Lung (tissue), 12 donors: Measurements from ENCODE around the gene DUSP9. TPM values are rescaled to one million over a fixed set of nuclear protein-coding genes. Genes with fewer than 3 reads are reported as not detected.

Source experiments
- ATAC-seq: fragments of 200-7000 bp; cut with Tn5 transposase; one replicate; pipeline ENCODE4 v1.9.1; 2020; ENCODE audit warnings: moderate number of reproducible peaks; ENCODE audit not compliant: insufficient read depth, low FRiP score
- DNase-seq, 3 donors: peaks; one replicate each; pipeline ENCODE4 v3.0.0-alpha.2; 2013 to 2017
- H3K27ac ChIP-seq, 2 donors: one replicate each; pipeline ENCODE4 v1.5.1; 2013; ENCODE audit warnings: mild to moderate bottlenecking in 2 of 2, moderate library complexity in 2 of 2, control low read depth in 1 of 2, inconsistent platforms in 1 of 2, low read depth in 1 of 2, low read length in 1 of 2
- H3K27me3 ChIP-seq, 3 donors: one replicate each; pipeline ENCODE4 v1.5.1; 2013; ENCODE audit warnings: low read length in 2 of 3; ENCODE audit not compliant: control insufficient read depth in 3 of 3, insufficient read depth in 3 of 3
- H3K36me3 ChIP-seq, 4 donors: one replicate each; pipeline ENCODE4 v1.5.1; 2013; ENCODE audit warnings: low read length in 4 of 4, mild to moderate bottlenecking in 1 of 4, moderate library complexity in 1 of 4; ENCODE audit not compliant: control insufficient read depth in 4 of 4, insufficient read depth in 4 of 4
- H3K4me1 ChIP-seq, 5 donors: one replicate each; pipeline ENCODE4 v1.5.1; 2013; ENCODE audit warnings: low read length in 5 of 5, mild to moderate bottlenecking in 2 of 5, moderate library complexity in 1 of 5; ENCODE audit not compliant: control insufficient read depth in 5 of 5, insufficient read depth in 5 of 5
- H3K4me3 ChIP-seq: one replicate; pipeline ENCODE4 v1.5.1; 2013; ENCODE audit warnings: mild to moderate bottlenecking, control low read depth, moderate library complexity
- H3K9ac ChIP-seq, 2 donors: one replicate each; pipeline ENCODE4 v1.5.1; 2013; ENCODE audit warnings: low read length in 2 of 2, control low read depth in 1 of 2; ENCODE audit not compliant: insufficient read depth in 1 of 2
- H3K9me3 ChIP-seq, 4 donors: one replicate each; pipeline ENCODE4 v1.5.1; 2013; ENCODE audit warnings: low read length in 3 of 4, mild to moderate bottlenecking in 1 of 4, moderate library complexity in 1 of 4; ENCODE audit not compliant: control insufficient read depth in 4 of 4, insufficient read depth in 3 of 4
- WGBS, 2 donors: extraction: QIAGEN DNeasy Blood & Tissue Kit; methylation state at CpG; one replicate each; pipeline ENCODE4 v1.1.7; 2013; 5-methylcytosine and 5-hydroxymethylcytosine counted together
- polyA plus RNA-seq, 2 donors: library from polyadenylated mRNA; stranded (reverse); fragments of 200-250 nt; gene quantifications; one replicate each; pipeline ENCODE4 v1.2.1, GENCODE V29; 2013
- total RNA-seq, 2 donors: library from RNA; depleted of rRNA in 1 of 2; stranded (reverse); fragments of >200 nt in 1 of 2; gene quantifications; one replicate each; pipeline ENCODE4 v1.2.1, GENCODE V29; 2014 to 2021
- TF ChIP-seq, protein P1 (sequence below): IDR thresholded peaks from 2 replicates; pipeline ENCODE4 v1.5.1; 2012; ENCODE audit warnings: mild to moderate bottlenecking; ENCODE audit errors: control extremely low read depth, extremely low read depth
- donor health status: control.
- donor health status: control.
- donor health status: Bipolar disorder and iron deficiency.
- donor health status: healthy.
- donor health status: DM: yes; HTN: yes; CAD: no.

The DUSP9 gene
- total and polyA plus RNA-seq, 4 donors = 0.10 to 0.55 (median 0.23) TPM

DNA sequence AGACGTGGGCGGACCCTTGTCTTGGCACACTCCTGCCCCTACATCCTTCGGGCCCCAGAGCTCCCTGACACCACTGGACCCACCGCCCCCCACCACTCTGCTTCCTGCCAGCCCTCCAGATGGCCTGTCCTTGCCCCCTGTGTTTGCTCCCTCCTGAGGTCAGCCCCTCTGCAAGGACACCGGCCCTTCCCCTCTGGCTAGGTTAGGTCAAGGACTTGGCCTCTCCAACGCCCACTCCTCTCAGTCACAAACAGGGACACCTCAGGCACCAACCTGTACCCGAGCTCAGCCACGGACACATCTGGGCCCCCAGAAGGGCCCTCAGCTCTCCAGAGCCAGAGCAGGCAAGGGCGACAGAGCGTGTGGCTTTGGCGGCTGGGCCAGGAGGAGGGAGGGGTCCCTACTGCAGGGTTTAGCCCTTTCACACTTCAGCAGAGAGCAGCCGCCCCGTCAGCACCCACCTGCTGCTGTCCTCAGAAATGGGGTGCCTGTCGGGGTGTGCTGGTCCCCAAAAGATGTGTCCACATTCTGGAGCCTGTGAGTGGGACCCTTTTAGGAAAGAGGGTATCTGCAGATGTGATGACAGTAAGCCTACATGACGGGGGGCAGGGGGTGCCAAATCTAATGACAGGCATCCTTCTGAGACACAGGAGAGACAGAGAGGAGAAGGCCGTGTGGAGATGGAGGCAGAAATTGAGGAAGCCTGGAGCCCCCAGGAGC, 23.5 kb upstream of the DUSP9 start:
- no peak for ATAC-seq
- no peaks in the 10 kb centered on the region for H3K36me3 ChIP-seq
- H3K9me3 ChIP-seq = no peaks in the 10 kb centered on the region
- no peak overlapping the region for H3K9ac ChIP-seq
- no peak overlapping the region for H3K27ac ChIP-seq
- H3K27me3 ChIP-seq = no peaks in the 10 kb centered on the region
- TF ChIP-seq, protein P1, sequence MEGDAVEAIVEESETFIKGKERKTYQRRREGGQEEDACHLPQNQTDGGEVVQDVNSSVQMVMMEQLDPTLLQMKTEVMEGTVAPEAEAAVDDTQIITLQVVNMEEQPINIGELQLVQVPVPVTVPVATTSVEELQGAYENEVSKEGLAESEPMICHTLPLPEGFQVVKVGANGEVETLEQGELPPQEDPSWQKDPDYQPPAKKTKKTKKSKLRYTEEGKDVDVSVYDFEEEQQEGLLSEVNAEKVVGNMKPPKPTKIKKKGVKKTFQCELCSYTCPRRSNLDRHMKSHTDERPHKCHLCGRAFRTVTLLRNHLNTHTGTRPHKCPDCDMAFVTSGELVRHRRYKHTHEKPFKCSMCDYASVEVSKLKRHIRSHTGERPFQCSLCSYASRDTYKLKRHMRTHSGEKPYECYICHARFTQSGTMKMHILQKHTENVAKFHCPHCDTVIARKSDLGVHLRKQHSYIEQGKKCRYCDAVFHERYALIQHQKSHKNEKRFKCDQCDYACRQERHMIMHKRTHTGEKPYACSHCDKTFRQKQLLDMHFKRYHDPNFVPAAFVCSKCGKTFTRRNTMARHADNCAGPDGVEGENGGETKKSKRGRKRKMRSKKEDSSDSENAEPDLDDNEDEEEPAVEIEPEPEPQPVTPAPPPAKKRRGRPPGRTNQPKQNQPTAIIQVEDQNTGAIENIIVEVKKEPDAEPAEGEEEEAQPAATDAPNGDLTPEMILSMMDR = no peak
- no peak overlapping the region for H3K4me3 ChIP-seq
- H3K4me1 ChIP-seq = peaks cover 0 to 7% (median 0%) of the 10 kb centered on the region in 5 donors
- DNase-seq = peak in 1 of 3 donors; percentile 10
- 77 to 81% methylated on average over 15 to 16 of the region's 16 CpGs for WGBS, 2 donors

DNA sequence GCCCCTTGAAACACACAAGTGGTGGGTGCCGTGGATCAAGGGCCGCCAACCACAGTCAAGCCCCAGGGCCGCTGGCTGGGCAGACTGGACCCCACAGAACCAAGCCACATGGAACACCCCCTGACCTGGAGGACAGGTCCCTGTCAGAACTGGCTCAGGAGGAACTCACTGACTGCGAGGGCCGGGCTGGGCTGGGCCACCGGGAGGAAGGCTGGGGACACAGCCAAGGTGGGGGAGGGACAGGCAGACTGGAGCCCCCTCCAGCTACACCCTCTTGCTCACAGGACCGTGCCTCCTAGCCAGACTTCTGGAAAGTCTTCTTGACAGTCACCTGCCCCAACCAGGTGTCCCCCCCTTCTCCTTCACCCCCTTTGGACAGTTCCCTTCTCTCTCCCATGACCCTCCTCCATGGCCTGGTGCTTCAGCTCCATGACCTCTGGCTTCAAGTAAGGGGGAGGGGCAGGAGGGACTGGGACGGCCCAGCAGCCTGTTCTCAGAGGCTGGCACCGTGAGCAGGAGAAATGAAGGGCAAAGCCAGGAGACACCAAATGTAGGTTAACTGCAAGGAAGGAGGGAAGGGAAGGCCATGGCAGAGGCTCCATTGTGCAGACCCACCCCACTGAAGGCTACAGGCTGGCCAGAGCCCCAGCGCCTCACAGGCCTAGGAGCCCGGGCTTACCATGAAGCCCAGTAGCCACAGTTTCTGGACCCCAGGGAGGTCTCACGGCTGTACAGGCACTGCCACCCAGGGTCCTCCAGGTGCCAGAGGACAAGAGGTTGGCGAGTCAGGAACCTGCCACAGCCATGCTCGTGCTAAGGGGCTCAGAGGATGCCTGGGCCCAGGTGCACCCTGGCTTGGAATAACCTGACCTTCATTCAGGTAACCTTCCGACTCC, 22.6 kb upstream of the DUSP9 start:
- Histone ChIP-seq H3K27ac (no peak overlapping the region), H3K36me3 (no peaks in the 10 kb centered on the region), H3K9ac (no peak overlapping the region), H3K27me3 (no peaks in the 10 kb centered on the region), H3K4me1 (peaks cover 0 to 7% (median 0%) of the 10 kb centered on the region in 5 donors), H3K4me3 (no peak overlapping the region), H3K9me3 (no peaks in the 10 kb centered on the region)
- ATAC-seq (no peak), DNase-seq (peak in 1 of 3 donors; percentile 9)
- TF ChIP-seq, protein P1 = no peak
- WGBS, 2 donors = 77 to 84% methylated on average over 8 to 15 of the region's 15 CpGs

- Histone ChIP-seq H3K4me3 (no peak overlapping the region), H3K4me1 (peaks cover 0 to 7% (median 0%) of the 10 kb centered on the region in 5 donors), H3K27me3 (no peaks in the 10 kb centered on the region), H3K9me3 (peaks cover 0 to 2% (median 0%) of the 10 kb centered on the region in 4 donors), H3K27ac (no peak overlapping the region), H3K36me3 (no peaks in the 10 kb centered on the region), H3K9ac (no peak overlapping the region)
- ATAC-seq (no peak), DNase-seq (no peak)
- TF ChIP-seq, protein P1 = no peak
- WGBS, 2 donors = 85 to 93% methylated on average over 6 to 21 of the region's 21 CpGs
These were observed 21.6 kb upstream of the DUSP9 start for GRCh38 chrX:153625271-153626024.
